Pulmonary artery endothelial cell (primary cell): ENCODE measurements around the gene SLC25A21. TPM values are rescaled to one million over a fixed set of nuclear protein-coding genes. Genes with fewer than 3 reads are reported as not detected.

Experiments used
- DNase-seq: peaks from one replicate; pipeline ENCODE4 v3.0.0-alpha.2; 2011; ENCODE audit warnings: low read depth, low spot score
- total RNA-seq: library from RNA; depleted of rRNA; stranded (reverse); fragments of >200 nt; gene quantifications from 2 replicates; pipeline ENCODE4 v1.2.3, GENCODE V29; 2014

SLC25A21 gene
- total RNA-seq, 1 donor from 2014 or later: 2.2 TPM

DNA sequence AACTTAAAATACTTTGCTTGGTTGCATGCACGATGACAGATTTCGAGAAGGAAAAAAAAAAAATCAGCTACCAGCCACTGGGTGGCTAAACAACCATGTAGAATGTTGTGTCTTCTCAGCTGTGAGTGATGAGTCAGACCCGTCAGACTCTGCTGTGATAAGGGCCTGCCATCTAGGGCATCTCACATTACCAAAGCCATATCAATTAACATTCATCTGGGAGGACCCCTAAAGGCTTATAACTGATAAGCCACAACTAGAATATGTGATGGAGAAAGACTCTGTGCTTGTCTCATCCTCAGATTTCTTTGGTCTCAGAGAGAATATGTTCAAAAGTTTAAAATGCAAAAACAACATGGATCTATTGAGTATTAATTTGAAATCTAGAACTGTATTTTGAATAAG, 399.3 kb downstream of the SLC25A21 start:
- no peak for DNase-seq

DNA sequence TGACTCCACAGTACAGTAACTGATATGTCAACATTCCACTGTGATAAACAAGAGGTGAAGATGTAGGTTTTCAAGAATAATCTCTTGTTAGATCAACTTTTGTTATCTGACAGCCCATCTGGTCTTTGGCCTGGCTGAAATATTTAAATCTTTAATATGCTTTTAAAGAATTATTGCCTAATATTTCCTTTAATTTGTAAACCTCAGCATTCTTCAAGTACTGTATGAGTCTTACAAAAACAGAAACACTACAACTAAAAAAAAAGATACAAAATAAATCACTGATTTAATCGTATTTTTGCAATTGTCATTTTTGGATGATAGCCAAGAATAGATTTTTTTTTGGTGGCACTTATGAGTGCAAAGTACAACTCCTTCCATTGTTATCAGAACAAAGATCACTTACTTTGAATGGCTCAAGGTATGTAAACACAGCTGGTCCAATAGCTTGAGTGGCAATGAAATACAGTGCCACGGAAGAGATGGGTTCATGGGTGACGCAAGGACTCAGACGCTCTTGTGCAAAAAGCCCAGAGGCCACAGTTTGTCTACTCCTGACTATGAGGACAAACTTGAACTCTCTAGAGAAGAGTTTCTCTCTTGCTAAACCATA, 401.3 kb downstream of the SLC25A21 start:
- no peak for DNase-seq

GRCh38 chr14:36768638-36769337, 403.6 kb downstream of the SLC25A21 start:
- DNase-seq: no peak

GRCh38 chr14:36767603-36768281, 404.7 kb downstream of the SLC25A21 start:
- no peak for DNase-seq

- no peak for DNase-seq
These were observed 405.4 kb downstream of the SLC25A21 start for GRCh38 chr14:36766974-36767373.

- DNase-seq: no peak
These were observed 414.4 kb downstream of the SLC25A21 start for GRCh38 chr14:36757734-36758601.

- DNase-seq: no peak
These were observed 416.2 kb downstream of the SLC25A21 start for GRCh38 chr14:36756226-36756625.

GRCh38 chr14:36755756-36756155, 416.6 kb downstream of the SLC25A21 start:
- no peak for DNase-seq

GRCh38 chr14:36751920-36752319, 420.5 kb downstream of the SLC25A21 start:
- no peak for DNase-seq

- DNase-seq: no peak
These were observed 421.3 kb downstream of the SLC25A21 start for GRCh38 chr14:36751106-36751505.

- no peak for DNase-seq
These were observed 422.2 kb downstream of the SLC25A21 start for GRCh38 chr14:36750244-36750643.

DNA sequence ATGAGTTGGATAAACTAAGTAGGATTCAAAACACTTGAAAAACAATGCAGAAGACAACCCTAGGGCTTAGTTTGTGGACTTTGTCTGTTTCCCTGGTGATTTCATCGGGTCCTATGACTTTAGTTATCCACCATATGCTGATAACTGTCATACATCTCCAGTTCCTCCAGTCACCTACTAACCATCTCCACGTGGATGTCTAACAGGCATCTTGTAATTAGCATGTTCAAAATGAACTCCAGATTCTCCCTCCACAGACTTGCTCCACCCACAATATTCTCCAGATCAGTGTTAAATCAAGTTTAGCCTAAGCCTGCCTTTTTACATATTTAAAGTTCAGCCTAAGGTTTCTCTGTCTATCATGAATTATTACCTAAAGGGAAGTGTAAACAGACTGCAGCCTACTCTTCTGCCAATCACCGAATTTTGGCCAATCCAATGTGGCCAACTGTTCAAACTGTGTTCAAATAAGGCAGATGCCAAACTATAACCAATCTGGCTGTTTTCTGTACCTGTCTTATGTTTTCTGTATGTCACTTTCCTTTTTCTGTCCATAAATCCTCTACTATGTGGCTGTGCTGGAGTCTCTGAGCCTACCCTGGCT, 423.7 kb downstream of the SLC25A21 start:
- no peak for DNase-seq

GRCh38 chr14:36747411-36748184, 424.8 kb downstream of the SLC25A21 start:
- no peak for DNase-seq

DNA sequence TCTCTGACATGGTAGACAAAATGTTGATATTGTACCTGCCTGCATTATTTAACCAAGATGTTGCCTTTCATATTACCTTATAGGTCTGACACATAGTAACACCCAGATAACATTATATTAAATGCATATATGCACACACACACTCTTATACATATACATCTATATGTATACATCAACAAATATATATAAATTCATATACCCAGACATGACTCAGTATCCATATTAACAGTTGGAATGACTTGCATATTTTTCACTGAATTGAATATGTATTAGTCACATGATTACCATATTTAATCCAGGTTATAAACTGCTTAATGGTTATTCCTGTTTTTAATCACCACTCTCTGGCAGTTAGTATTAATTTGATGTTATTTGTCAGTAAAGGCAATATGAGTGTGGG, 425.5 kb downstream of the SLC25A21 start:
- DNase-seq: no peak

DNA sequence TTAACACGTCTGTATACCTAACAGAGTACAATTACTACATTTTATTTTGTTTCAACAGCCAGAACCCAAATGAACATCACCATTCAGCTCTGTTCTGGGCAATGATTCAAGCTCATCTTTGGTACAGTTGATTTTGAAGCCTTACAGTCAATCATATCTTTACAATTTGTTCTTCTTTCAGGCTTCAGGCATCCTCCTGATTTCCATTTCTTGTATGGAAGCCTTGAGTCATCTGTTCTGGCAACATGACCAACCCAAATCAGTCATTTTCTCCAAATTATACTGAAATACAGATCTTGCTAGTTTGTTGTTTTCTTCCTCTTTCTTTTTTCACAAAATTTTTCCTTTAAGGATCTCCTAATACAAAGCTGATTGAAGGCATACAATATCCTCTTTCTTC, 430.5 kb downstream of the SLC25A21 start:
- DNase-seq: no peak

GRCh38 chr14:36738269-36738668, 434.1 kb downstream of the SLC25A21 start:
- DNase-seq: no peak

GRCh38 chr14:36726128-36726527, 446.3 kb downstream of the SLC25A21 start:
- DNase-seq: no peak

DNA sequence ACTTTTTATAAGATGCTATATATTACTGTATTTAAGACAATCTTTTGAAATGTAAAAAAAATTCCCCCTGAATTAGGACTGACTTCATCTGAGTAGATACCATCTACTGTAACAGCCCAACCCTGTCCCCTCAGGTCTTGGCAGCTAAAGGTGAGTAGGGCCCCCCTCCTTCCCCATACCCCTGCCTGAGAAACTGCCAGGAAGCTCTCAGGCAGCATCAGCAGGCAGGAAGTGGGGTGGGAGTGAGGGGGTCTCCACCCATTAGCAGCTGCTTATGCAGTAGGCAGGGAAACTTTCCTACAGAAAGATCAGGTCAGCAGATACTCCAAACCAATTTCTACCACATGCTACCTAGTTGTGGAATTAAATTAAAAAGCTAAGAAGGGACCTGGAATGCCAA, 448.2 kb downstream of the SLC25A21 start:
- DNase-seq: no peak

GRCh38 chr14:36723530-36723929, 448.9 kb downstream of the SLC25A21 start:
- no peak for DNase-seq

GRCh38 chr14:36721877-36722276, 450.5 kb downstream of the SLC25A21 start:
- DNase-seq: no peak

GRCh38 chr14:36720657-36721056, 451.7 kb downstream of the SLC25A21 start:
- DNase-seq: no peak
